Neural cell (in vitro differentiated cells): Measurements from ENCODE around the gene ADRA2B.

Experiments
- EZH2 ChIP-seq: fragments of 200-600, 300-800 bp; shearing (Covaris generic), sonication (generic); IDR thresholded peaks from 2 replicates; pipeline ENCODE4 v1.6.1; 2014; ENCODE audit warnings: antibody characterized with exemption, low read length, borderline replicate concordance, mild to moderate bottlenecking; ENCODE audit not compliant: insufficient read depth, poor library complexity, severe bottlenecking
- MXI1 ChIP-seq: fragments of 450-650 bp; conservative IDR thresholded peaks from 2 replicates; pipeline ENCODE4 v1.6.1; 2014; ENCODE audit warnings: antibody characterized with exemption, mild to moderate bottlenecking; ENCODE audit not compliant: poor library complexity, severe bottlenecking
- SMC3 ChIP-seq: fragments of 450-650 bp; conservative IDR thresholded peaks from 2 replicates; pipeline ENCODE4 v1.6.1; 2014; ENCODE audit warnings: antibody characterized with exemption, mild to moderate bottlenecking, moderate library complexity; ENCODE audit not compliant: poor library complexity
- TAF1 ChIP-seq: IDR thresholded peaks from 2 replicates; pipeline ENCODE4 v1.6.1; 2012; ENCODE audit warnings: low read depth
- TF ChIP-seq, protein P1 (sequence below): fragments of 450-650 bp; IDR thresholded peaks from 2 replicates; pipeline ENCODE4 v1.5.1; 2014; ENCODE audit warnings: antibody characterized with exemption, mild to moderate bottlenecking, moderate library complexity; ENCODE audit not compliant: poor library complexity, severe bottlenecking

DNA sequence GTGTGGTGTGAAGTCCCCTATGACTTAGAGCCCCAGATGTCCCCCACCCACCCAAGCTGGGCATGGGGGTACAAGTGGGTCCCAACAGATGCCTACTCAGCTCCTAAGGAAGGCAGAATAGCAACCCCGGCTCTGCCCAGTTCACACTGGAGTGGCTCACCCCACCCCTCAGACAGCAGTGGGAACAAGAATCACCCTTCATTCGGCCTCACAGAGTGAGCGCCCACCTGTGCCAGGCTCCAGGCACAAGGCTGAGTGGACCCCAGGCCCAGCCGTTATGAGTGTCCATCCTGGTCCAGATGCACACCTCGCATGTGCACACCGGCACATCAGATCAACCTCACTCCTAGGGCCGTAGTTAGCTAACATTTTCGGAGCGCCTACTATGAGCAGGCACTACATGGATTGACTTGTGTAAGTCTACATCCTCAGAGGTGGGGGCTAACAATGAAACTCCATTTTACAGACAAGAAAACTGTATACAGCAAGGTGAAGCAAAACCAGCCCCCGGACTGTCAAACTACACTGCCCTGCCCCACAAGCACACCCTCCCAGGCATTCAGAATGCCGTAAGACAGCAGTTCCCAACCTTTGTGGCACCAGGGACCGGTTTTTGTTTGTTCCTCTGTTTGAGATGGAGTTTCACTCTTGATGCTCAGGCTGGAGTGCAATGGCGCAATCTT, 24.7 kb upstream of the ADRA2B start:
- TF ChIP-seq, protein P1, sequence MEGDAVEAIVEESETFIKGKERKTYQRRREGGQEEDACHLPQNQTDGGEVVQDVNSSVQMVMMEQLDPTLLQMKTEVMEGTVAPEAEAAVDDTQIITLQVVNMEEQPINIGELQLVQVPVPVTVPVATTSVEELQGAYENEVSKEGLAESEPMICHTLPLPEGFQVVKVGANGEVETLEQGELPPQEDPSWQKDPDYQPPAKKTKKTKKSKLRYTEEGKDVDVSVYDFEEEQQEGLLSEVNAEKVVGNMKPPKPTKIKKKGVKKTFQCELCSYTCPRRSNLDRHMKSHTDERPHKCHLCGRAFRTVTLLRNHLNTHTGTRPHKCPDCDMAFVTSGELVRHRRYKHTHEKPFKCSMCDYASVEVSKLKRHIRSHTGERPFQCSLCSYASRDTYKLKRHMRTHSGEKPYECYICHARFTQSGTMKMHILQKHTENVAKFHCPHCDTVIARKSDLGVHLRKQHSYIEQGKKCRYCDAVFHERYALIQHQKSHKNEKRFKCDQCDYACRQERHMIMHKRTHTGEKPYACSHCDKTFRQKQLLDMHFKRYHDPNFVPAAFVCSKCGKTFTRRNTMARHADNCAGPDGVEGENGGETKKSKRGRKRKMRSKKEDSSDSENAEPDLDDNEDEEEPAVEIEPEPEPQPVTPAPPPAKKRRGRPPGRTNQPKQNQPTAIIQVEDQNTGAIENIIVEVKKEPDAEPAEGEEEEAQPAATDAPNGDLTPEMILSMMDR: no peak
- TF ChIP-seq EZH2 (no peak), MXI1 (no peak), SMC3 (no peak), TAF1 (no peak)
